HEK293T (cell line): ENCODE results near the gene PEX12.

Source experiments
- CTCF ChIA-PET: fragments of 350-600 bp; formaldehyde crosslinking; extraction: SDS; loops from one replicate; lab custom pipeline; 2021; ENCODE audit warnings: antibody characterized with exemption, inconsistent platforms; lab: Yijun Ruan, JAX
- POLR2A ChIA-PET: fragments of 350-600 bp; formaldehyde crosslinking; extraction: SDS; loops from one replicate; lab custom pipeline; 2020; ENCODE audit warnings: antibody characterized with exemption, inconsistent platforms; lab: Yijun Ruan, JAX
- DNase-seq: peaks from one replicate; pipeline ENCODE4 v3.0.0; 2012; ENCODE audit warnings: mixed read lengths; ENCODE audit errors: extremely low spot score
- ARNT ChIP-seq: fragments of 450-650 bp; IDR thresholded peaks from 2 replicates; pipeline ENCODE4 v1.6.1; 2017; ENCODE audit warnings: mild to moderate bottlenecking
- BHLHE40 ChIP-seq: fragments of 450-650 bp; IDR thresholded peaks from 2 replicates; pipeline ENCODE4 v1.6.1; 2016; ENCODE audit warnings: mild to moderate bottlenecking, moderate library complexity, borderline replicate concordance
- CTBP1 ChIP-seq: fragments of 450-650 bp; IDR thresholded peaks from 2 replicates; pipeline ENCODE4 v1.6.1; 2016; ENCODE audit warnings: borderline replicate concordance
- ELF4 ChIP-seq: fragments of 450-650 bp; IDR thresholded peaks from 2 replicates; pipeline ENCODE4 v1.6.1; 2017; ENCODE audit warnings: antibody characterized with exemption
- FOXA1 ChIP-seq: fragments of 450-650 bp; IDR thresholded peaks from 2 replicates; pipeline ENCODE4 v1.6.1; 2016; ENCODE audit warnings: mild to moderate bottlenecking
- FOXK2 ChIP-seq: fragments of 450-650 bp; IDR thresholded peaks from 2 replicates; pipeline ENCODE4 v1.6.1; 2016; ENCODE audit warnings: mild to moderate bottlenecking
- FOXM1 ChIP-seq: fragments of 450-650 bp; IDR thresholded peaks from 2 replicates; pipeline ENCODE4 v1.6.1; 2017; ENCODE audit warnings: mild to moderate bottlenecking, borderline replicate concordance
- HDGF ChIP-seq: fragments of 450-650 bp; IDR thresholded peaks from 2 replicates; pipeline ENCODE4 v1.6.1; 2017; ENCODE audit warnings: antibody characterized with exemption, borderline replicate concordance
- L3MBTL2 ChIP-seq: fragments of 450-650 bp; conservative IDR thresholded peaks from 2 replicates; pipeline ENCODE4 v1.6.1; 2016; ENCODE audit warnings: mild to moderate bottlenecking
- LEF1 ChIP-seq: fragments of 450-650 bp; IDR thresholded peaks from 2 replicates; pipeline ENCODE4 v1.6.1; 2017; ENCODE audit warnings: mild to moderate bottlenecking, borderline replicate concordance
- NFRKB ChIP-seq: fragments of 450-650 bp; IDR thresholded peaks from 2 replicates; pipeline ENCODE4 v1.6.1; 2016; ENCODE audit warnings: mild to moderate bottlenecking, moderate library complexity
- SP1 ChIP-seq: fragments of 450-650 bp; IDR thresholded peaks from 2 replicates; pipeline ENCODE4 v1.6.1; 2017
- SUZ12 ChIP-seq: fragments of 450-650 bp; IDR thresholded peaks from 2 replicates; pipeline ENCODE4 v1.6.1; 2016; ENCODE audit warnings: mild to moderate bottlenecking
- TARDBP ChIP-seq: fragments of 450-650 bp; IDR thresholded peaks from 2 replicates; pipeline ENCODE4 v1.6.1; 2016
- ZNF384 ChIP-seq: fragments of 450-650 bp; IDR thresholded peaks from 2 replicates; pipeline ENCODE4 v1.6.1; 2016
- TF ChIP-seq, protein P1 (sequence below): fragments of 450-650 bp; IDR thresholded peaks from 2 replicates; pipeline ENCODE4 v1.6.1; 2016

The PEX12 gene

DNA sequence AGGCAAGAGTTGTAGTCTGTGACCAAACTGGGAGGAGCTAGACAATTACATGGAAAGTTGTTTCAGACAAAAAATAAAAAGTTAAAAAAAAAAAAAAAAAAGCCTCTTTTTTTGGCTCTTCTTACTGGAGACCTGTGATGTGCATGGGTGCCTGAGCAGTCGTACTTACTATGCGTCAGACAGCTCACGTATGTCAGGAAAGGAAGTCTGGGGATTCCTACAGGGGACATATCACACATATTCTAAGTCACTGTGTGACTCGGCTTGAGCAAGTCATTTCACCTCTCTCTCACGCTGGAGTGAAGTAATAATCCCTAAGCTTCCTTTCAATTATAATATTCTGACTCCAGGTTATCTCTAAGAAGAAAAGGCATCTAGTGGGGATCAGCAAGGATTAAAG, 23.7 kb downstream of the PEX12 start:
- no peak for DNase-seq
- CTCF ChIA-PET: interaction anchor here (1.0 to 1.5 kb wide), 2 partner anchors 16 to 58 kb away, joined by 3 to 5 read pairs; no protein-coding TSS in a partner anchor

DNA sequence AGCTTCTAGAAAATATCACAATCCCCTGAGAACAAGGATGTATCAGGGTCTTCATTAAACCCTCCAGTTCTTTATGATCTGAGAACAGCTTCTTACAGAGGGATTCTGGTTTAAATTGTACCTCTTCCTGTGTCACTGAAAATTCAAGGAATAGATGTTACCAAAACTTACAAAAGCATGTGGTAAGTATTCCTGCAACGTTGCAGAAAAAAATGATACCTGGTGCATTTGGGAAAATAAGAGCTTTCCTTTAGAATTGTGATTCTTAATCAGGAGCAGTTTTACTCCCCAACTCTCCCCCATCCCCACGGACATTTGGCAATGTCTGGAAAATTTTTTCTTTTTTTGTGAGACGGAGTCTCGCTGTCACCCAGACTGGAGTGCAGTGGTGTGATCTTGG, 25.1 kb downstream of the PEX12 start:
- TF ChIP-seq HDGF (no peak), LEF1 (no peak), FOXA1 (no peak), CTBP1 (no peak), BHLHE40 (no peak), SUZ12 (no peak), NFRKB (no peak), L3MBTL2 (no peak), ZNF384 (no peak), FOXK2 (no peak), ARNT (no peak), SP1 (no peak), FOXM1 (no peak), ELF4 (no peak), TARDBP (no peak)
- TF ChIP-seq, protein P1, sequence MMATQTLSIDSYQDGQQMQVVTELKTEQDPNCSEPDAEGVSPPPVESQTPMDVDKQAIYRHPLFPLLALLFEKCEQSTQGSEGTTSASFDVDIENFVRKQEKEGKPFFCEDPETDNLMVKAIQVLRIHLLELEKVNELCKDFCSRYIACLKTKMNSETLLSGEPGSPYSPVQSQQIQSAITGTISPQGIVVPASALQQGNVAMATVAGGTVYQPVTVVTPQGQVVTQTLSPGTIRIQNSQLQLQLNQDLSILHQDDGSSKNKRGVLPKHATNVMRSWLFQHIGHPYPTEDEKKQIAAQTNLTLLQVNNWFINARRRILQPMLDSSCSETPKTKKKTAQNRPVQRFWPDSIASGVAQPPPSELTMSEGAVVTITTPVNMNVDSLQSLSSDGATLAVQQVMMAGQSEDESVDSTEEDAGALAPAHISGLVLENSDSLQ: no peak
- ChIA-PET CTCF (interaction anchor here (1.4 to 1.5 kb wide), 2 partner anchors 14 to 20 kb away, joined by 3 to 5 read pairs; no protein-coding TSS in a partner anchor), POLR2A (interaction anchor here (1.0 to 1.6 kb wide), 3 partner anchors 14 to 25 kb away, joined by 3 to 5 read pairs (median 4); partner anchors contain the start of gene PEX12)
- DNase-seq: no peak

More for the DNA sequence above, 23.7 kb downstream of the PEX12 start:
- POLR2A ChIA-PET: interaction anchor here (2.3 kb wide), 1 partner anchor 13 kb away, joined by 10 read pairs; no protein-coding TSS in a partner anchor
- no peak for TF ChIP-seq CTBP1
- TF ChIP-seq L3MBTL2: no peak
- TF ChIP-seq, protein P1: no peak
- TF ChIP-seq ZNF384: no peak
- TF ChIP-seq BHLHE40: no peak

DNA sequence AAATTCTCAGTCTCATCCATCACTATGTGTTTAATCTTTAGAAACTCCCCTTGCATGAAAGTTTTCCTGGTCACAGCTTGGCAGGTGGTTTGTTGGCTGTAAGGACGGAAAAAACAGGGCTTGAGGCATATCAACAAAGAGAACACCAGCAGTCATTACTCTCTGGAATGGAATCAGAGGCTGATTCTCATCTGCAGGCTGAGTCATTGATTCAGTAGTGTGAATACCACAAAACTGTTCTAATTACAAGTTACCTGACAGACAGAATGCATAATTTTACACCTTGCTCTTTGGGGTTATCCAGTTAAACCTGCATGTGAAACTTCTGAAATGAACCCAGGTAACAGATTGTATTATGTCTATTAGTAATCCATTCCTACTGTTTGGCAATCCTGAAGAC, 29.4 kb downstream of the PEX12 start:
- TF ChIP-seq, protein P1: no peak
- TF ChIP-seq BHLHE40: no peak
- TF ChIP-seq FOXA1: no peak
- no peak for TF ChIP-seq CTBP1
- TF ChIP-seq L3MBTL2: no peak
- no peak for TF ChIP-seq SUZ12
- TF ChIP-seq ELF4: no peak
- POLR2A ChIA-PET: interaction anchor here (3.4 kb wide), 1 partner anchor 30 kb away, joined by 10 read pairs; the partner anchor contains the start of gene PEX12
- no peak for DNase-seq
- CTCF ChIA-PET: interaction anchor here (0.8 kb wide), 1 partner anchor 16 kb away, joined by 3 read pairs; no protein-coding TSS in a partner anchor

GRCh38 chr17:35548208-35548810, 30.1 kb downstream of the PEX12 start:
- TF ChIP-seq ZNF384 (no peak), ELF4 (no peak), LEF1 (no peak), NFRKB (no peak), FOXA1 (no peak), BHLHE40 (no peak), TARDBP (no peak), SP1 (no peak), ARNT (no peak), FOXK2 (no peak), HDGF (no peak)
- TF ChIP-seq, protein P1: no peak
- no peak for DNase-seq
- CTCF ChIA-PET: no interaction called here
- POLR2A ChIA-PET: interaction anchor here (0.6 to 3.4 kb wide), 2 partner anchors 30 to 747 kb away, joined by 3 to 10 read pairs; partner anchors contain the start of gene PEX12

DNA sequence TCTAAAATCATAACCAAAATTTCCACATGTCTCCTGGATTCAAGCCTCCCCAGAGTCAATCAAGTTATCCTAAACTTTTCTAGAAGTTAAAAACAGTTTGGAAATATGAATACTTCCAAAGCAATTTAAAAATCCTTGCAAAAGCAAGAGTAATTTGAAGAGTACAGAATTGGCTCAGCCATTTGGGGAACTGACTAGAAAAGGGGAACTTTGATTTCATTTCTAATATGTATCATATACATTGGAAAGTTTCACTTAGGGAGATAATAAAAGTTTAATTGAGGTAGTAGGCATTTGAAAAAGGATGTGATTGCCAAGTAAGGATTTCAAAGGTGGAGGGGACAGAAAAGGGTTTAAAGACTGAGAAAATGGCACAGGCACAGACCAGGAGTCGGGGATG, 31.9 kb downstream of the PEX12 start:
- CTCF ChIA-PET: no interaction called here
- no peak for TF ChIP-seq LEF1
- TF ChIP-seq FOXM1: no peak
- TF ChIP-seq CTBP1: no peak
- no peak for TF ChIP-seq FOXA1
- no peak for TF ChIP-seq SP1
- TF ChIP-seq BHLHE40: no peak
- TF ChIP-seq SUZ12: no peak
- no peak for TF ChIP-seq NFRKB
- no peak for TF ChIP-seq FOXK2
- TF ChIP-seq, protein P1: no peak
- no peak for TF ChIP-seq L3MBTL2
- TF ChIP-seq TARDBP: no peak
- no peak for TF ChIP-seq ARNT
- DNase-seq: no peak
- POLR2A ChIA-PET: no interaction called here
